HepG2 (cell line): ENCODE data around the gene COPZ1. TPM values are rescaled to one million over a fixed set of nuclear protein-coding genes. Genes with fewer than 3 reads are reported as not detected.

Experiments
- EHMT2 ChIP-seq: fragments of 200-600 bp; sonication (generic); IDR thresholded peaks from 2 replicates; pipeline ENCODE4 v1.7.0; 2017; ENCODE audit warnings: antibody characterized with exemption, low read depth, low read length, borderline replicate concordance
- FOSL1 ChIP-seq: sonication (generic); formaldehyde crosslinking; IDR thresholded peaks from 2 replicates; pipeline ENCODE4 v1.9.0; 2021; ENCODE audit warnings: missing genetic modification reagents, borderline replicate concordance
- GTF3A ChIP-seq: sonication (generic); formaldehyde crosslinking; conservative IDR thresholded peaks from 2 replicates; pipeline ENCODE4 v1.4.0; 2020; ENCODE audit warnings: mild to moderate bottlenecking, missing genetic modification reagents
- MAZ ChIP-seq, 2 experiments: sonication (generic) in 1 of 2; formaldehyde crosslinking in 1 of 2; IDR thresholded peaks; 2 replicates each; pipeline versions ENCODE4 v1.5.0 to v1.6.1; 2012 to 2020; ENCODE audit warnings: low read depth in 2 of 2, mild to moderate bottlenecking in 2 of 2, borderline replicate concordance in 1 of 2, improper control_type of control experiment in 1 of 2, low read length in 1 of 2, missing genetic modification reagents in 1 of 2, moderate library complexity in 1 of 2
- PHF20 ChIP-seq: sonication (generic); formaldehyde crosslinking; IDR thresholded peaks from 2 replicates; pipeline ENCODE4 v1.5.0; 2020; ENCODE audit warnings: mild to moderate bottlenecking, missing genetic modification reagents
- SOX13 ChIP-seq, 3 experiments: fragments of 450-650 bp in 1 of 3; sonication (generic) in 1 of 3; formaldehyde crosslinking in 1 of 3; IDR thresholded peaks in 2 of 3; conservative IDR thresholded peaks in 1 of 3; 2 replicates each; pipeline versions ENCODE4 v1.5.0 to v1.6.1; 2016 to 2020; ENCODE audit warnings: antibody characterized with exemption in 1 of 3, mild to moderate bottlenecking in 1 of 3, missing compliant biosample characterization in 1 of 3, missing genetic modification reagents in 1 of 3, moderate library complexity in 1 of 3
- TAF15 ChIP-seq: fragments of 200-400 bp; formaldehyde crosslinking; IDR thresholded peaks from one replicate; pipeline ENCODE4 v1.6.1; 2018; ENCODE audit warnings: mild to moderate bottlenecking, low read depth, low read length; ENCODE audit not compliant: poor library complexity, severe bottlenecking
- TOPORS ChIP-seq: sonication (generic); formaldehyde crosslinking; IDR thresholded peaks from 2 replicates; pipeline ENCODE4 v1.8.0; 2023; ENCODE audit warnings: mild to moderate bottlenecking, missing genetic modification reagents
- TSC22D2 ChIP-seq: sonication (generic); formaldehyde crosslinking; IDR thresholded peaks from 2 replicates; pipeline ENCODE4 v1.5.1; 2020; ENCODE audit warnings: missing genetic modification reagents, mild to moderate bottlenecking, borderline replicate concordance
- ZEB1 ChIP-seq: IDR thresholded peaks from 2 replicates; pipeline ENCODE4 v1.6.1; 2012; ENCODE audit warnings: mild to moderate bottlenecking, low read depth, inconsistent platforms; ENCODE audit not compliant: insufficient replicate concordance
- ZNF331 ChIP-seq: sonication (generic); formaldehyde crosslinking; IDR thresholded peaks from 2 replicates; pipeline ENCODE4 v1.4.0; 2020; ENCODE audit warnings: missing genetic modification reagents
- polyA plus RNA-seq, 8 experiments: library from polyadenylated mRNA; depleted of rRNA in 3 of 8; stranded (reverse) in 7 of 8; unstranded in 1 of 8; fragments of >200 nt; fragmentation: Illumina TruSeq in 4 of 8; extraction: Trizol in 4 of 8; gene quantifications; 2 replicates each; pipeline versions ENCODE4 v1.2.1 to v1.2.3, GENCODE V29; 2011 to 2016; ENCODE audit warnings: low read depth in 4 of 8, missing spikeins in 1 of 8, mixed read lengths in 1 of 8; ENCODE audit not compliant: insufficient read depth in 1 of 8
- total RNA-seq, 5 experiments: library from RNA; depleted of rRNA; stranded (reverse); fragments of >200 nt; fragmentation: Illumina TruSeq; extraction: Trizol; gene quantifications; 2 replicates each; pipeline ENCODE4 v1.2.3, GENCODE V29; 2016; ENCODE audit warnings: low read depth in 1 of 5
- TF ChIP-seq, protein P1 (sequence below): sonication (generic); formaldehyde crosslinking; IDR thresholded peaks from 2 replicates; pipeline ENCODE4 v1.9.0; 2021; ENCODE audit warnings: missing genetic modification reagents, mild to moderate bottlenecking, borderline replicate concordance
- TF ChIP-seq, protein P2 (sequence below): sonication (generic); formaldehyde crosslinking; IDR thresholded peaks from 2 replicates; pipeline ENCODE4 v1.4.0; 2020; ENCODE audit warnings: missing genetic modification reagents, mild to moderate bottlenecking, borderline replicate concordance
- TF ChIP-seq, protein P3 (sequence below): sonication (generic); formaldehyde crosslinking; IDR thresholded peaks from 2 replicates; pipeline ENCODE4 v1.5.0; 2020; ENCODE audit warnings: mild to moderate bottlenecking, missing genetic modification reagents
- TF ChIP-seq, protein P4 (sequence below): sonication (generic); formaldehyde crosslinking; IDR thresholded peaks from 2 replicates; pipeline ENCODE4 v1.4.0; 2020; ENCODE audit warnings: missing genetic modification reagents, borderline replicate concordance

The COPZ1 gene
- total and polyA plus RNA-seq, 2 of the 13 experiments (the other 11 are each of a cell fraction or from before 2014, with no cell fraction given): 125 to 184 TPM

DNA sequence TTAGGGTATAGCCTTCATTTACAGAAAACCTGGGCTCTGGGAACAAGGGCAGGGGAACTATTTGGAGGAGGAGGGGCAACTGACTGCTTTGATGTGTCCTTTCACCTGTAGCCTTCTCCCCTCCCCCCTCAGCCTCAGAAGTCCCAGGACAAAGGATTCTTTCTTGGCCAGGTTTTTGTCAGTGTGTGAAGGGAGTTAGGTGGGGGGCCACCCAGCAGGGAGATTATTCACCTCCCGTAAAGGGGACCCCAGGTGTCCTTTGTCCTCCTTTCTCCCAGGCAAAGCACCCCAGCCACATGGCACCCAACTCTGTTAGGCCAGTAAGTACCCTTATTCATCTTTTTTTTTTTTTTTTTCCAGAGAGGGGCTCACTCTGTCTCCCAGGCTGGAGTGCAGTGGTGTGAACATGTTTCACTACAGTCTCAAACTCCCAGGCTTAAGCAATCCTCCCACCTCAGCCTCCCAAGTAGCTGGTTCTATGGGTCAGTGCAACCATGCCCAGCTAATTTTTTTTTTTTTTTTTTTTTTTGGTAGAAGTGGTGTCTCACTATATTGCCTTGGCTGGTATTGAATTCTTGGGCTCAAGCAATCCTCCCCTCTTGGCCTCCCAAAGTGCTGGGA lies 23.4 kb upstream of the COPZ1 start (continued):
- TF ChIP-seq TOPORS (CRISPR knock-in tag) (0 out of 2 replicates have a peak, but pooled peaks have one; percentile 3), ZEB1 (peak; percentile 89), ZNF331 (CRISPR knock-in tag) (0 out of 2 replicates have a peak, but pooled peaks have one; percentile 9), TAF15 (no peak), FOSL1 (CRISPR knock-in tag) (no peak), GTF3A (peak; percentile 4; the same call in 1 of the 2 replicates), EHMT2 (no peak), SOX13 (IDR thresholded peaks at IDR 0.05) (0 out of 2 replicates have a peak, but pooled peaks have one; percentile 52), SOX13 (CRISPR knock-in tag; conservative IDR thresholded peaks at IDR 0.05 in 1 of 2, IDR thresholded peaks at IDR 0.05 in 1 of 2) (peak in 1 of 2 experiments; percentile 81; a peak in 2 of 4 replicates), MAZ (IDR thresholded peaks at IDR 0.05; ENCODE audit: borderline replicate concordance, low read depth, low read length) (no peak), MAZ (CRISPR knock-in tag; IDR thresholded peaks at IDR 0.05; ENCODE audit: low read depth) (peak; percentile 3; the same call in 1 of the 2 replicates), PHF20 (CRISPR knock-in tag) (no peak), TSC22D2 (no peak)
- TF ChIP-seq, protein P1, sequence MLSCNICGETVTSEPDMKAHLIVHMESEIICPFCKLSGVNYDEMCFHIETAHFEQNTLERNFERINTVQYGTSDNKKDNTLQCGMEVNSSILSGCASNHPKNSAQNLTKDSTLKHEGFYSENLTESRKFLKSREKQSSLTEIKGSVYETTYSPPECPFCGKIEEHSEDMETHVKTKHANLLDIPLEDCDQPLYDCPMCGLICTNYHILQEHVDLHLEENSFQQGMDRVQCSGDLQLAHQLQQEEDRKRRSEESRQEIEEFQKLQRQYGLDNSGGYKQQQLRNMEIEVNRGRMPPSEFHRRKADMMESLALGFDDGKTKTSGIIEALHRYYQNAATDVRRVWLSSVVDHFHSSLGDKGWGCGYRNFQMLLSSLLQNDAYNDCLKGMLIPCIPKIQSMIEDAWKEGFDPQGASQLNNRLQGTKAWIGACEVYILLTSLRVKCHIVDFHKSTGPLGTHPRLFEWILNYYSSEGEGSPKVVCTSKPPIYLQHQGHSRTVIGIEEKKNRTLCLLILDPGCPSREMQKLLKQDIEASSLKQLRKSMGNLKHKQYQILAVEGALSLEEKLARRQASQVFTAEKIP (CRISPR knock-in tag): no peak
- TF ChIP-seq, protein P2, sequence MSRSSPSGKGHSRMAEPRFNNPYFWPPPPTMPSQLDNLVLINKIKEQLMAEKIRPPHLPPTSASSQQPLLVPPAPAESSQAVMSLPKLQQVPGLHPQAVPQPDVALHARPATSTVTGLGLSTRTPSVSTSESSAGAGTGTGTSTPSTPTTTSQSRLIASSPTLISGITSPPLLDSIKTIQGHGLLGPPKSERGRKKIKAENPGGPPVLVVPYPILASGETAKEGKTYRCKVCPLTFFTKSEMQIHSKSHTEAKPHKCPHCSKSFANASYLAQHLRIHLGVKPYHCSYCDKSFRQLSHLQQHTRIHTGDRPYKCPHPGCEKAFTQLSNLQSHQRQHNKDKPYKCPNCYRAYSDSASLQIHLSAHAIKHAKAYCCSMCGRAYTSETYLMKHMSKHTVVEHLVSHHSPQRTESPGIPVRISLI (CRISPR knock-in tag): peak; percentile 55; the same call in 1 of the 2 replicates
- TF ChIP-seq, protein P3, sequence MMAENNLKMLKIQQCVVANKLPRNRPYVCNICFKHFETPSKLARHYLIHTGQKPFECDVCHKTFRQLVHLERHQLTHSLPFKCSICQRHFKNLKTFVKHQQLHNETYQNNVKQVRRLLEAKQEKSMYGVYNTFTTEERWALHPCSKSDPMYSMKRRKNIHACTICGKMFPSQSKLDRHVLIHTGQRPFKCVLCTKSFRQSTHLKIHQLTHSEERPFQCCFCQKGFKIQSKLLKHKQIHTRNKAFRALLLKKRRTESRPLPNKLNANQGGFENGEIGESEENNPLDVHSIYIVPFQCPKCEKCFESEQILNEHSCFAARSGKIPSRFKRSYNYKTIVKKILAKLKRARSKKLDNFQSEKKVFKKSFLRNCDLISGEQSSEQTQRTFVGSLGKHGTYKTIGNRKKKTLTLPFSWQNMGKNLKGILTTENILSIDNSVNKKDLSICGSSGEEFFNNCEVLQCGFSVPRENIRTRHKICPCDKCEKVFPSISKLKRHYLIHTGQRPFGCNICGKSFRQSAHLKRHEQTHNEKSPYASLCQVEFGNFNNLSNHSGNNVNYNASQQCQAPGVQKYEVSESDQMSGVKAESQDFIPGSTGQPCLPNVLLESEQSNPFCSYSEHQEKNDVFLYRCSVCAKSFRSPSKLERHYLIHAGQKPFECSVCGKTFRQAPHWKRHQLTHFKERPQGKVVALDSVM (CRISPR knock-in tag): peak; percentile 70; the same call in 1 of the 2 replicates
- TF ChIP-seq, protein P4, sequence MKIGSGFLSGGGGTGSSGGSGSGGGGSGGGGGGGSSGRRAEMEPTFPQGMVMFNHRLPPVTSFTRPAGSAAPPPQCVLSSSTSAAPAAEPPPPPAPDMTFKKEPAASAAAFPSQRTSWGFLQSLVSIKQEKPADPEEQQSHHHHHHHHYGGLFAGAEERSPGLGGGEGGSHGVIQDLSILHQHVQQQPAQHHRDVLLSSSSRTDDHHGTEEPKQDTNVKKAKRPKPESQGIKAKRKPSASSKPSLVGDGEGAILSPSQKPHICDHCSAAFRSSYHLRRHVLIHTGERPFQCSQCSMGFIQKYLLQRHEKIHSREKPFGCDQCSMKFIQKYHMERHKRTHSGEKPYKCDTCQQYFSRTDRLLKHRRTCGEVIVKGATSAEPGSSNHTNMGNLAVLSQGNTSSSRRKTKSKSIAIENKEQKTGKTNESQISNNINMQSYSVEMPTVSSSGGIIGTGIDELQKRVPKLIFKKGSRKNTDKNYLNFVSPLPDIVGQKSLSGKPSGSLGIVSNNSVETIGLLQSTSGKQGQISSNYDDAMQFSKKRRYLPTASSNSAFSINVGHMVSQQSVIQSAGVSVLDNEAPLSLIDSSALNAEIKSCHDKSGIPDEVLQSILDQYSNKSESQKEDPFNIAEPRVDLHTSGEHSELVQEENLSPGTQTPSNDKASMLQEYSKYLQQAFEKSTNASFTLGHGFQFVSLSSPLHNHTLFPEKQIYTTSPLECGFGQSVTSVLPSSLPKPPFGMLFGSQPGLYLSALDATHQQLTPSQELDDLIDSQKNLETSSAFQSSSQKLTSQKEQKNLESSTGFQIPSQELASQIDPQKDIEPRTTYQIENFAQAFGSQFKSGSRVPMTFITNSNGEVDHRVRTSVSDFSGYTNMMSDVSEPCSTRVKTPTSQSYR (CRISPR knock-in tag): peak; percentile 96
